ENCODE measurements around the gene MEPE. TPM values are rescaled to one million over a fixed set of nuclear protein-coding genes. Genes with fewer than 3 reads are reported as not detected.

The MEPE gene
- total RNA-seq, 1 donor from 2014 or later: not detected

DNA sequence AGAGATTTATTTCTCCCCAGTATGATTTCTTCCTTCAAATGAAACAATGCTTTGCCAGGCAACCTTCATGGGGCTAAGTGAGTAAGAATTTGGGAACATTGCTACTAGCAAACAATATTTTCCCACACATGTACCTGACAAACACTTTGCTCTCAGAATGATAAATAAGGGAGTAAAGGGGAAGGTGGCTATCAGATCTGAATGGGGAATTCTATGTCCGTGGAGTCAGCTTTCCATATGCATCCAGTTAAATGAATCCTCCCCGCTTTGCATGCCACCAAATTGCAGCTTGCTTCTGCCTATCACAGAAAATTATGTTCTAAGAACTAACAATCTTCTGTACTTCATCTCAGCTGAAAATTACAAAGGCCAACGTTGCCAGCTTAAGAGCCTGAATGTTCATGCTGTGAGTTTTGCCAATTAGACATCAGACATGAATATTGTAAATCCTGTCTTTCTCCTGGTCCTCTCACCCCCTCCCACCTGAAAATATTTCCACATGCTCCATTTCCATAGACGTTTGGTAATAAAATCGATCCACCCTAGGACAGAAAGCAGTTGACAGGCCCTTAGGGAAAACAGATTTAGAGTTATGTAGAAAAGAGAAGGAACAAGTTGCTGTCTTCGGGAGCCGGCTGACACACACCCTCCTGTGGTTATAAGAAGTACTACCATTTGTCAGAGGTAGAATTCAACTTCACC, 6.3 kb downstream of the MEPE start:
- ATAC-seq (ENCODE audit: low read depth): no peak
- Mint-ChIP-seq H3K4me1 (no peaks in the 10 kb centered on the region), H3K27me3 (peaks cover 11% of the 10 kb centered on the region), H3K9me3 (no peaks in the 10 kb centered on the region), H3K4me3 (no peak overlapping the region), H3K27ac (no peak overlapping the region), H3K36me3 (ENCODE audit: low read depth) (no peaks in the 10 kb centered on the region)
- DNase-seq: no peak
- intact Hi-C loops (cut with micrococcal nuclease): loop anchor here (2.0 kb wide), 2 partner anchors 160 to 486 kb away; no protein-coding TSS in a partner anchor
- POLR2A ChIA-PET: no interaction called here
- TF ChIP-seq, protein P1, sequence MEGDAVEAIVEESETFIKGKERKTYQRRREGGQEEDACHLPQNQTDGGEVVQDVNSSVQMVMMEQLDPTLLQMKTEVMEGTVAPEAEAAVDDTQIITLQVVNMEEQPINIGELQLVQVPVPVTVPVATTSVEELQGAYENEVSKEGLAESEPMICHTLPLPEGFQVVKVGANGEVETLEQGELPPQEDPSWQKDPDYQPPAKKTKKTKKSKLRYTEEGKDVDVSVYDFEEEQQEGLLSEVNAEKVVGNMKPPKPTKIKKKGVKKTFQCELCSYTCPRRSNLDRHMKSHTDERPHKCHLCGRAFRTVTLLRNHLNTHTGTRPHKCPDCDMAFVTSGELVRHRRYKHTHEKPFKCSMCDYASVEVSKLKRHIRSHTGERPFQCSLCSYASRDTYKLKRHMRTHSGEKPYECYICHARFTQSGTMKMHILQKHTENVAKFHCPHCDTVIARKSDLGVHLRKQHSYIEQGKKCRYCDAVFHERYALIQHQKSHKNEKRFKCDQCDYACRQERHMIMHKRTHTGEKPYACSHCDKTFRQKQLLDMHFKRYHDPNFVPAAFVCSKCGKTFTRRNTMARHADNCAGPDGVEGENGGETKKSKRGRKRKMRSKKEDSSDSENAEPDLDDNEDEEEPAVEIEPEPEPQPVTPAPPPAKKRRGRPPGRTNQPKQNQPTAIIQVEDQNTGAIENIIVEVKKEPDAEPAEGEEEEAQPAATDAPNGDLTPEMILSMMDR (IDR thresholded peaks at IDR 0.05): no peak
- CTCF ChIA-PET: interaction anchor here (1.2 to 3.0 kb wide), 2 partner anchors 8 to 10 kb away, joined by 3 to 13 read pairs; no protein-coding TSS in a partner anchor

DNA sequence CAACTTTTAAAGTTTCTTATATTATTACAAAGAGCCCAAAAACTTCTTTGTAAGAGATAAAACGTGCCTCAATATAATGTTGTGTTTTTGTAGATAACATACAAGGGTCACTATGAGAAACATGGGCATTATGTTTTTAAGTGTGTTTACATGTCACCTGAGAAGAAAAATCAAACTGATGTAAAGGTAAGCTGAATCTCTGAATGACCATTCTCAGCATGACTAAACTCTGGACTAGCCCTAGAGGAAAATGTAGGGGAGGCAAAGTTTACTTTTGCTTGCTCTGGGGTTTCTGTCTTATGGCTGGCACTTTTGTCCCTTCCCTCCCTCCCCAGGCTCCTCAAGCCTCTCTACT, 6.8 kb downstream of the MEPE start:
- Mint-ChIP-seq H3K27ac (no peak overlapping the region), H3K9me3 (no peaks in the 10 kb centered on the region), H3K4me1 (no peaks in the 10 kb centered on the region), H3K4me3 (no peak overlapping the region), H3K27me3 (peaks cover 11% of the 10 kb centered on the region), H3K36me3 (ENCODE audit: low read depth) (no peaks in the 10 kb centered on the region)
- intact Hi-C loops (cut with micrococcal nuclease): loop anchor here (2.0 kb wide), 2 partner anchors 161 to 487 kb away; no protein-coding TSS in a partner anchor
- TF ChIP-seq, protein P1 (IDR thresholded peaks at IDR 0.05): no peak
- ATAC-seq (ENCODE audit: low read depth): no peak
- no peak for DNase-seq
- ChIA-PET CTCF (interaction anchor here (0.8 to 3.0 kb wide), 2 partner anchors 9 to 12 kb away, joined by 3 to 13 read pairs; no protein-coding TSS in a partner anchor), POLR2A (no interaction called here)

DNA sequence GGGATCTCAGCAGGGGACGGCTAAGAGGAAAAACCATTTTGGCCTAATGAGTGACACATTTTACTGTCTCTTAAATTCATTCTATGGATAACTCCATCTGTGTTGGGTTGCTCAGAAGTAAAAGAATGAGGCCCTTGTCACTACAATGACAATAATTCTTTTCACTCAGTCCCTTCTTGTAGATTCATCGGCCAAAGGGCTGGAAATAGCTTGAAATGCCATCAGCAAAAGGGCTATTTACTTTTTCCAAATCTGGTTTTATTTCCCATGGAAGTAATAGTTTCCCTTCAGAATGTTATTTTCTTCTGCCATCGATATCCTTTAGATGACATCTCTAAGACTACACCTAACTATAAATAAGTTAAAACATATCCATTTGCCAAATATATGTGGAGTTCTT, 7.4 kb downstream of the MEPE start:
- H3K27ac Mint-ChIP-seq: no peak overlapping the region
- H3K4me3 Mint-ChIP-seq: no peak overlapping the region
- CTCF ChIA-PET: interaction anchor here (0.8 to 3.0 kb wide), 2 partner anchors 9 to 13 kb away, joined by 3 to 13 read pairs; no protein-coding TSS in a partner anchor
- peaks cover 12% of the 10 kb centered on the region for H3K27me3 Mint-ChIP-seq
- no peaks in the 10 kb centered on the region for H3K36me3 Mint-ChIP-seq (ENCODE audit: low read depth)
- no peak for ATAC-seq (ENCODE audit: low read depth)
- TF ChIP-seq, protein P1 (IDR thresholded peaks at IDR 0.05): no peak
- no peaks in the 10 kb centered on the region for H3K4me1 Mint-ChIP-seq
- no peaks in the 10 kb centered on the region for H3K9me3 Mint-ChIP-seq
- POLR2A ChIA-PET: no interaction called here
- DNase-seq: no peak
- intact Hi-C loops (cut with micrococcal nuclease): loop anchor here (10.0 kb wide), 1 partner anchor 1345 kb away; no protein-coding TSS in a partner anchor

DNA sequence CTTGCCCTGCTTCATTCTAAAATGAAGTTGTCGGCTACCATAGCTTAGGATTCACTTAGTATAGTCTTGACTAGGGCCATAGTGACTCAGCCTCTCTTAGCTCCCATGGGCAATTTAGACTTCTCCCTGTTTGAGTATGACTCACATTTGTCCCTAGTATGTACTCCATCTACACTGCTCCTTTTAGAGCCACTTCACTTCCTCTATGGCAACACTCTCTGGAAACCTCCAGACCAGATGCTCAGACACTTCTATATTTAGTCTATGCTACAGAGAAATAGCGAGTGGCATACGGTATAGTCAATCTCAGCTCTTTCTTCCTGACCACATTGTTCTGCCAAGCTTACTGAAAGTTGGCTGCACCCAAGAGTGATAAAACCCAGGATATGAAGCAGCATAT, 11.2 kb downstream of the MEPE start:
- Mint-ChIP-seq H3K9me3 (no peaks in the 10 kb centered on the region), H3K36me3 (ENCODE audit: low read depth) (no peaks in the 10 kb centered on the region), H3K4me1 (peaks cover 2% of the 10 kb centered on the region), H3K4me3 (no peak overlapping the region), H3K27me3 (peaks cover 21% of the 10 kb centered on the region), H3K27ac (no peak overlapping the region)
- TF ChIP-seq, protein P1 (IDR thresholded peaks at IDR 0.05): no peak
- ChIA-PET CTCF (no interaction called here), POLR2A (no interaction called here)
- intact Hi-C loops (cut with micrococcal nuclease): loop anchor here (10.0 kb wide), 1 partner anchor 1349 kb away; no protein-coding TSS in a partner anchor
- ATAC-seq (ENCODE audit: low read depth) (no peak), DNase-seq (no peak)

DNA sequence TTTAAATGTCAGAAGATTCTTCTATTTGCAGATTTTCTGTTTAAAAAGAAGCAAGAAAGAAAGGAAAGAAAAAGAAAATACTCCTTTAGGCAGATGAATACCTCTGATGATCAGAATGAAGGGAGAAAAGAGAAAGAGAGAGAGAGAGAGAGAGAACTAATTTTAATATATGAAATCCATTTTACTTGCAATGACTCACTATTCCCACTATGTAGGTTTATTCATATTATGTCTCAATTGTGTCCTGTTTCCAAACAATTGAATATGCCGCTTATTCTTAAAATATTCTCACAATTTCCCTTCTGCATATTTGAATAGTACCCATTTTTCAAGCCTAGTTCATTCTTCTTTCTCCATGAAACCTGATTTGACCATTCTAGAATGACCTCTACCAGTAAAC, 11.7 kb downstream of the MEPE start:
- ChIA-PET CTCF (no interaction called here), POLR2A (no interaction called here)
- Mint-ChIP-seq H3K4me3 (no peak overlapping the region), H3K36me3 (ENCODE audit: low read depth) (no peaks in the 10 kb centered on the region), H3K9me3 (no peaks in the 10 kb centered on the region), H3K27me3 (peaks cover 21% of the 10 kb centered on the region), H3K4me1 (peaks cover 5% of the 10 kb centered on the region), H3K27ac (no peak overlapping the region)
- TF ChIP-seq, protein P1 (IDR thresholded peaks at IDR 0.05): no peak
- DNase-seq: no peak
- no peak for ATAC-seq (ENCODE audit: low read depth)
- intact Hi-C loops (cut with micrococcal nuclease): loop anchor here (10.0 kb wide), 1 partner anchor 1350 kb away; no protein-coding TSS in a partner anchor
